ENCODE measurements around the gene ADCY5.

Gene ADCY5

GRCh38 chr3:123357275-123357674, 91.6 kb downstream of the ADCY5 start:
- DNase-seq = no peak

GRCh38 chr3:123353850-123354233, 95.0 kb downstream of the ADCY5 start:
- DNase-seq = no peak

- no peak for DNase-seq
These were observed 95.6 kb downstream of the ADCY5 start for GRCh38 chr3:123353227-123353849.

- DNase-seq = no peak
These were observed 96.7 kb downstream of the ADCY5 start for GRCh38 chr3:123352134-123352554.

- DNase-seq = no peak
These were observed 97.4 kb downstream of the ADCY5 start for GRCh38 chr3:123351501-123351900.

GRCh38 chr3:123350971-123351370, 97.9 kb downstream of the ADCY5 start:
- DNase-seq = no peak

- no peak for DNase-seq
These were observed 99.1 kb downstream of the ADCY5 start for GRCh38 chr3:123349566-123350435.

GRCh38 chr3:123349201-123349535, 99.7 kb downstream of the ADCY5 start:
- DNase-seq = no peak

GRCh38 chr3:123348471-123349200, 100.3 kb downstream of the ADCY5 start:
- no peak for DNase-seq

- DNase-seq = no peak
These were observed 101.1 kb downstream of the ADCY5 start for GRCh38 chr3:123347691-123348264.

- DNase-seq = no peak
These were observed 101.7 kb downstream of the ADCY5 start for GRCh38 chr3:123347205-123347604.

- DNase-seq = no peak
These were observed 102.9 kb downstream of the ADCY5 start for GRCh38 chr3:123346021-123346420.

- no peak for DNase-seq
These were observed 103.8 kb downstream of the ADCY5 start for GRCh38 chr3:123344907-123345594.

GRCh38 chr3:123344175-123344906, 104.5 kb downstream of the ADCY5 start:
- DNase-seq = no peak

GRCh38 chr3:123343296-123344174, 105.4 kb downstream of the ADCY5 start:
- no peak for DNase-seq

GRCh38 chr3:123342631-123343080, 106.2 kb downstream of the ADCY5 start:
- DNase-seq = no peak

GRCh38 chr3:123341871-123342630, 106.8 kb downstream of the ADCY5 start:
- DNase-seq = no peak

- no peak for DNase-seq
These were observed 108.6 kb downstream of the ADCY5 start for GRCh38 chr3:123340336-123340735.

GRCh38 chr3:123339302-123339701, 109.6 kb downstream of the ADCY5 start:
- DNase-seq = no peak

GRCh38 chr3:123338620-123339061, 110.2 kb downstream of the ADCY5 start:
- no peak for DNase-seq
